Sciatic nerve (tissue), 2 donors: Measurements from ENCODE around the gene MSANTD1. TPM values are rescaled to one million over a fixed set of nuclear protein-coding genes. Genes with fewer than 3 reads are reported as not detected.

ENCODE experiments used
- ATAC-seq: fragments of 200-7000 bp; cut with Tn5 transposase; one replicate; pipeline ENCODE4 v1.9.1; 2020; ENCODE audit warnings: mild to moderate bottlenecking, moderate library complexity
- DNase-seq: peaks from one replicate; pipeline ENCODE4 v3.0.0-alpha.2; 2020; ENCODE audit warnings: low spot score
- intact Hi-C: fragments of 100-400 bp; cut with DNase I; formaldehyde crosslinking; loops from one replicate; pipeline ENCODE4 v1.14.2; 2022
- total RNA-seq: library from RNA; stranded (reverse); fragmentation: NEBNext Ultra II Directional; extraction: Animal tissue kit (Norgen Biotek cat#: 25700); gene quantifications from one replicate; pipeline ENCODE4 v1.2.1, GENCODE V29; 2021
- donor health status: DM: no; HTN: no; CAD: no.
- donor health status: DM: no; HTN: no; CAD: no.

The MSANTD1 gene
- total RNA-seq, 1 donor from 2014 or later = 1.8 TPM

DNA sequence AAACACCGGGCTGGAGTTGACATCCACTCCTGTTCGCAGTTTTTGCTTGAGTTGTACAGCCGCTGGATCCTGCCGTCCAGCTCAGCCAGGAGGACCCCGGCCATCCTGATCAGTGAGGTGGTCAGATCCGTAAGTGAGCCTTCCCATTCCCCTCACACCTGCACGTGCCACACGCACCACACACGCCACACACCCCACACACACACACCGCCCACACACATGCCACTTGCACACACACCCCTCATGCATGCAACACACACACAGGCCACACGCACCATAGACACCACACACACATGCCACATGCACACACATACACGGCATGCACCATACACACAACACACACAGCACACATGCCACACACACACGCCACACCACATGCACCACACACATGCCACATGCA lies 20.1 kb upstream of the MSANTD1 start:
- DNase-seq = no peak
- ATAC-seq = no peak
- intact Hi-C loops = no loop called here

DNA sequence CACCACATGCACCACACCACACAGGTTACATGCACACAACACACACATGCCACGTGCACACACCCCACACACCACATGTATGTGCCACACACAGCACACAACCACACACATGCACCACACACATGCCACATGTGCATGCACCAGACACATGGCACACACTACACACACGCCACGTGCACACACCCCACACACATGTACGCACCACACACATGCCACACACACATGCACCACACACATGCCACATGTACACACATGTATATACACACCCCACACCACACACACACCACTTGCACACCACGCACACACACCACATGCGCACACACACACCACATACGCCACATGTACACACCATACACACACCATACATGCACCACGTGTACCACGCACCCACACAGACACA lies 19.6 kb upstream of the MSANTD1 start:
- ATAC-seq (no peak), DNase-seq (no peak)
- intact Hi-C loops = no loop called here

DNA sequence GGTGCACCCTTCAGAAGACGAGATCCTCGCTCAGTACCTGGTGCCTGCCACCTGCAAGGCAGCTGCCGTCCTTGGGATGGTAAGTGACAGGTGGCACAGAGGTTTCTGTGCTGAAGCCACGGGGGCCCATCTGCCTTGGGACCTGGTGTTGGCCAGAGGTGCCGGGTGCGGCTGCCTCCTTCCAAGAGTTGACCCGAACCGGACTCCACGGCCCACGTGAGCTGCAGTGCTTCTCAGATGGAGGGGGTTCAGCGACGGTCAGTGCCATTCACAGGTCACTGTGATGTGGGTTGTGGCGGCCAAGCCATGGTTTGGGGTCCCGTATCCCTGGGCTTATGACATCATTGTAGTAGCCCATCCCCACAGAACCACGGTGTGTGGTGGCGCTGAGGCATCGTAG lies 19.0 kb upstream of the MSANTD1 start:
- DNase-seq (no peak), ATAC-seq (no peak)
- intact Hi-C loops = no loop called here

DNA sequence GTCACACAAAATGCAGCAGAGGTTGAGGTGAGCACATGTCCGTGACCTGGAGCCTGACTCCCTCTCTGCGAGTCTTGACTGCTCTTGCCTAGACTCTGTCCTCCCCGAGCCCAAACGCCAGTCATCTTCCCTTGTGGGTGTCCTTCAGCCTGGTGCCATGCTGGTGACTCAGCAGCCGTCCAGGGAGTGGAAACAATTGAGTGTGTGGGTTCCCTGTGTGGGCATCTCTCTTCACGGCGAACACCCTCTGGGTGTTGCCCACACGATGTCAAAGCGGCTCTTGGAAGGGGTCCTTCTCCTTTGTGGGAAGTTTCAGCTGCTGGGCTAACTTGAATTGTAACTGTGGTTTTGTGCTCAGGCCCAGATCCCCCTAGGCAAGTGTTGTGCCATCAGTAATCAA lies 17.5 kb upstream of the MSANTD1 start:
- DNase-seq (no peak), ATAC-seq (no peak)
- intact Hi-C loops = no loop called here

DNA sequence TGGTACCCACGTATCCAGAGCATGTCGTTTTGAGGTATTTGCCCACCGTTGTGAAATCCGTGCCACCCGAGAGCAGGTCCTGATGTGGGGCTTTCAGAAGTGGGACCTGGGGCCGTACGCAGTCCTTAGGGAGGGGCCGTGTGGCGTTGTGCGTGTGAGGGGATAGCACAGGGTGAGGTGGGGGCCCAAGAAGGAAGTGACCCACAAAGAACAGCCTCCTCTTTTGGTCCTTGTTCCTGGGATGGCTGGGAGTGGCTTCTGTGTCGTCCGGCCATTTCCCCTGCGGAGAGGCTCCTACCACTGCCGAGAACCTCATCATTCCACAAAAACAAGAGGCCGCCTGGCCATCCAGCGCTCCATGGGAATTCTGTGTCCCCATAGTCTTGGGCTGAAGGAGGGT lies 17.0 kb upstream of the MSANTD1 start:
- DNase-seq (no peak), ATAC-seq (no peak)
- intact Hi-C loops = no loop called here

DNA sequence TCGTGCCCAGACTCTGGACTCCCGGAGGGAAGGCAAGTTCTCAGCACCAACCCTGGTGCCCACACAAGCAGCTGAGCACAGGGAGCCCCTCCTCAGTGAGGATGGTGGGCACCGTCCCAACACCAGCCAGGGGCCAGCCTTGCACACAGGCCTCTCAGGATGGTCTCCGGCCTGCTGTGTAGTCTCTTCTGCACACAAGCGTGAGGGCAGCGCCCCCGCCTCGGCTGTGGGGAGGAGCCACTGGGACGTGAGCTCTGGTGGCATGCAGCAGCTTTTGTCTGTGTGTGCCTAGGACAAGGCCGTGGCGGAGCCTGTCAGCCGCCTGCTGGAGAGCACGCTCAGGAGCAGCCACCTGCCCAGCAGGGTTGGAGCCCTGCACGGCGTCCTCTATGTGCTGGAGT lies 16.1 kb upstream of the MSANTD1 start:
- DNase-seq (no peak), ATAC-seq (no peak)
- intact Hi-C loops = no loop called here

DNA sequence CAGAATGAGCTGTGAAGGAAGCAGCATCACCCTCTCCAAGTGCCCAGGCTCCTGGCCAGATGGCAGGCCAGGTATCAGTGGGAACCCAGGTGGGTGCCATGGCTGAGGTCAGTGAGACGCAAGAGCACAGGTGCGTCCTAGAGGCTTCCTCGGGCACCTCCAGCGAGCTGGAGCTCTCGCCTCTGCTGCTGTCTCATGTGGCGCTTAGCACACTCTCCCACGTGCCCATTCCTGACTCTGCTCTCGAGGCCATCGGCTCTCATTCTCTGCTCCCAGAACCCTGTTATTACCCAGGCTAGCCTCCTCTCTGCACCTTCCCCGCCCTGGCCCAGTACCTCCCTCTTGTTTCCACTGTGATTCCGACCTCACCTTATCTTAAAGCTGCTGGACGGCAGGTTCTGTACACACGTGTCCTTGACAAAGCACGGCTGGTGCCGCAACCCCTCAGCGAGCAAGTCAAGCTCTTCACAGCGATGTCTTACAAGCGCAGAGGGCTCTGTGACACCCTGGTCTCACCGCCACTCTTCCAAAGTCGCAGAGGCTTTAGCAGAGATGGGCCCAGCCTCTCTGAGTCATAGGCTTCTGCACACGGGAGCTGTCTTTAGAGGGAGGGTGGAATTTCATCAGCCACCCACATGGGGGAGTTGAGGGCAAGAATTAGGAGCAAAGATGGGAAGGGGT lies 15.4 kb upstream of the MSANTD1 start:
- no peak for ATAC-seq
- DNase-seq = no peak
- intact Hi-C loops = no loop called here

DNA sequence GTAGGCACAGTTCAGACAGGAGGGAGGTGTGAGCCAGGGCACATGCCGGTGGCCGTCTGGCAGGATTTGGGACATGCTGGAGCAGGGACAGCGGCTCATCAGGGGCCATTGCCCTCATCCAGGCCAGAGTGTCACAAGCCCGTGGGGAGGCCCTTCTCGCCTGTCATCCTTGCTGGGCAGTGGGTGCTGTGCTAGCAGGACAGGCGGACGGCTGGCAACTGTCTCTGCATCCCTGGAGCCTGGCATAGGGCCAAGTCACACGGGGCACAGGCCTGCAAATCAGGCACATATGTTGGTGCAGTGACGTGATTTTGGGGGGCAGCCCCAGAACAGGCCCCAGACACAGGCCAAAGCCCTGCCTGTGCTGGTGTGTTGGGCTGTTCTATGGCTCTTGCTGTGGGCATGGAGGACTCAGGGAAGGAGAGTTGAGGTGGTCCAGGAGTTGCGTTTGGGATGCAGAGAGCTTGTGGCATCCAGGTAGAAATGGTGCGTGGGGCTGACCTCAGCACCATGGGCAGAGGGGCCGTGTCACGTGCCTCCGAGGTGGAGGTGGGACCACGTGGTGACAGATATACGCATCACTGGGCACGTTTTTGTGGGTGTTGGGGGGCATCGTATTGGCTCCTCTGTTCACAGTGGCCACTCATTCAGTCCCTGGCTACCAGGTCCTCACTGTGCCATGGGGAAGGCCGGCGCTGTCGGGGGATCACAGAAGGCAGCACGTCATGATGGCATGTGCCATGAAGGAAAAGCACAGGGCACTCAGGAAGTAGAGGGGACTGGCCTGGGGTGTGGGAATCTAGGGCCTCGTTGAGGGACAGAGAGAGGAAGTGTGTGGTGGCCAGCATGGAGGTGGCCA lies 14.6 kb upstream of the MSANTD1 start:
- DNase-seq = no peak
- no peak for ATAC-seq
- intact Hi-C loops = no loop called here

DNA sequence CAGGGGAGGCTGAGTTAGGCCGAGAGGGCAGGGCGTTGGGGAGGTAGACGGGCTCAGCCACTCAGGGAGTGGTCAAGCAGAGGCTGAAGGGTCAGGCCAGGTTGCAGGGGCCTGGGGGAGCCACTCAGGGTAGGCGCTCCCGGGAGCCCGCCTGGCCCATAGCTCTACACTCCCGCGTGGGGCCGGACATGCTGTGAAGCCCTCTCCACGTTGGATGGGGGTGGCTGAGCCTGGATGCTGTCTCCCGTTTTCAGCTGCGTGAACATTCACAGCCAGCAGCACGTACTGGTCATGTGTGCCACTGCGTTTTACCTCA lies 14.0 kb upstream of the MSANTD1 start:
- intact Hi-C loops = no loop called here
- ATAC-seq (no peak), DNase-seq (no peak)

DNA sequence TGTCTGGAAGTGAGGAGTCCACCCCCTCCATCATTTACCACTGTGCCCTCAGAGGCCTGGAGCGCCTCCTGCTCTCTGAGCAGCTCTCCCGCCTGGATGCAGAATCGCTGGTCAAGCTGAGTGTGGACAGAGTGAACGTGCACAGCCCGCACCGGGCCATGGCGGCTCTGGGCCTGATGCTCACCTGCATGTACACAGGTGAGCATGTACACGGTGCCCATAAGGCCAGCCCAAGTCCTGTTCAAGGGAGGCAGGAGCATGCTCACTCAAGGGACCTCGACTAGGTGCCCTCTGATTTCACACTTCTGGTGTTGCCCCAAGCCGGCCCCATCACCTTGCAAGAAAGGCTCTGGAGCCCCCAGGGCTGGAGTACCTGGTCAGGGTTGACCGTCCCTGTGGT lies 13.4 kb upstream of the MSANTD1 start:
- intact Hi-C loops = no loop called here
- DNase-seq (no peak), ATAC-seq (no peak)

DNA sequence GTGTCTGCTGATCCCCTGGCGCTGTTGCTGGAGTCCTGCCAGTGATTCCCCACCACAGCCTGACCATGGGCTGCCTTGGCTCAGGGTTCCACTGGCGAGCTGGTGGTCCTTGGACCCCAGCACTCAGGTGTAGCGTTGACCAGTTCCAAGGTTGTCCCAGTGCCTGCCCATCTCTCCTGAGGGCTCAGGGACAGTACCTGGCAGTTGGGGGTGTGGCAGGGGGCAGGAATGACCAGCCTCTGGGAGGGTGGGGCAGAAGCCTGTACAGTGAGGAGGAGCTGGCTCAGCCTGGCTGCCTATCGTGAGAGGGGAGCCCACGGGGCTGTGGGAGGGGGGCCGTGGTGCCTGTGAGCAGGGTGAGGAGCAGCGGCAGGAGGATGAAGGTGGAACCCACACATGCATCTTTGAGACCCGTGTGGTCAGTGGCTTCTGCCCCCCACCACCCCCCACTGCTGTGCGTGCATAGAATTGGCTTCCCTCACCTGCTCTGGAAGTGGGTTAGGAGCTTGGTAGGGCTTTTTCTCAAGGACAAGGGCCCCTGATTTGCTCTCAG lies 12.6 kb upstream of the MSANTD1 start:
- intact Hi-C loops = no loop called here
- ATAC-seq = no peak
- no peak for DNase-seq

DNA sequence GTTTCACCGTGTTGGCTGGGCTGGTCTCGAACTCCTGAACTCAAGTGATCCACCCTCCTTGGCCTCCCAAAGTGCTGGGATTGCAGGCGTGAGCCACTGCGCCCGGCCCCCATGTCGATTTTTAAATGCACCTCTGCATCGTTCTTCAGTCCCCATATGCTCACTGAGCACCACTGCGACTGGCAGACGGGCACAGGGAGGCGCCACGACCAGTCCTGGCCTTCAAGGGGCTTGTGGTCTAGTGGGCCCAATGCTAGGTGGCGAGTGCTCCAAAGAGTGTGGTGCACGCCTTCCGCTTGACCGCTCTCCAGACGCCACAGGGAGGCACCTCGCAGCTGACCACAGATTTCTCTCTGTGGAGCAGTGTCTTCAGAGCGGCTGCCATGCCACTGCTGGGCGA lies 11.7 kb upstream of the MSANTD1 start:
- intact Hi-C loops = no loop called here
- no peak for ATAC-seq

DNA sequence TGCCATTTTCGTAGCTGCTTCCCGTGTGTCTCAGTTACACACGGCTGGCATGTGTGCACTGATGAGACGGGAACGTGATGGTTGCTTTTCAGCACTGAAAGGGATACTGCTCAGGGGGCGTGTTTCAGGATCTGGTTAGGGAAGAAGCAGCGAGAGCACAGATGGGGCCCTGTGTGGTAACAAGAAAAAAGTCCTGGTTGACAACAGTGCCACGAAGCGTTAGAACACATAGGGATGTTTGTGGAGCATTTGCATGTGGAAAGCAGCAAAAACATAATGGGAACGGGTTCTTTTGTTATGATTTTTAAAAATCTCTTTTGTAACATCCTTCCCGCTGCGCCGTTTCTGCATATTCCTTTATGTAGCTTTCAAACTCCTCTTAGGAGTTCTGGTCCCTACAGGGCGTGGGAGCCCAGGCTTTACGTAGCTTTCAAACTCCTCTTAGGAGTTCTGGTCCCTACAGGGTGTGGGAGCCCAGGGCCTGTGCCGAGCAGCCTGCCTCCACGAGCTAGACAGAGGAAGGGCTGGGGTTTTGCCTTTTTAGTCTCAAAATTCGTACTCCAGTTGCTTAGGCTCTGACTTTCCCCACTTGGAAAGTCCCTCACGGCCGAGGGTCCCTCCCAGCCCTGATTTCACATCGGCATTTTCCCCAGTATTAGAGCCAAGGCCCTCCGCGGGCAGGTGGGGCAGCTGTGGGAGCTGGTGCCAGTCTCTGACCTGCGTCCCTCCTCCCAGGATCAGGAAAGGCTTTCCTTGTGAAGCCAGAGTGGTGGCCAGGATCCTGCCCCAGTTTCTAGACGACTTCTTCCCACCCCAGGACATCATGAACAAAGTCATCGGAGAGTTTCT lies 11.0 kb upstream of the MSANTD1 start:
- intact Hi-C loops = no loop called here
- ATAC-seq (no peak), DNase-seq (no peak)

More for the DNA sequence above, 11.7 kb upstream of the MSANTD1 start:
- DNase-seq = no peak

DNA sequence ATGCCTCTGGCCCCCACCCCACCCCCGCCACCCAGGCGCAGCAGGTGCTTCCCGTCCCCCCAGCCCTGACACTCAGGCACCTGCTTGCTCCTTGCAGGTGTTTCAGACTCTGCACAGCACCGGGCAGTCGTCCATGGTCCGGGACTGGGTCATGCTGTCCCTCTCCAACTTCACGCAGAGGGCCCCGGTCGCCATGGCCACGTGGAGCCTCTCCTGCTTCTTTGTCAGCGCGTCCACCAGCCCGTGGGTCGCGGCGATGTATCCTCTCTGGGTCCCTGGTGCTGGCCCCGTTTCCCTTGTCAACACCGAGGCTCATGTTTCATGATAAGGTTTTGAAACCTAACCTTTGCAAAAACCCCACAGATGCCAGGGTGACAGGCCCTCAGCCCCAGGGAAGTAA lies 10.2 kb upstream of the MSANTD1 start:
- ATAC-seq (no peak), DNase-seq (no peak)
- intact Hi-C loops = no loop called here

DNA sequence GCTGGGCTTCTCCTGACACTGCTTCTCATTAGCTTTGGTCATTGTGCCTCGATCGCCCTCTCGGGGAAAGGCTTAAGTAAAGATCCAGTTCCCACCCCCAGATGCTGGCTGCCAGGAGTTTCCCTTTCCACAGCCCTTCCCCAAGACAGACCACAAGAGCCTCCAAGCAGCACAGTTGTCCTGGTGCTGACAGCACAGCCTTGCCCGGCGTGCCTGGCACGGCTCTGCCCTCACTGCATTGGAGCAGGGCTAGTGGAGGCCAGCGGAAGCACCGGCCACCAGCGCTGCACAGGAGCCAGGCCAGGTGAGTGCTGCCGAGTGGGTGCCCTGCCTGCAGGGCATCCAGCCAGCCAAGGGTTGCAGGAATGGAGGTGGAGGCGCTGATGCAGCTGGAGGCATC lies 9.7 kb upstream of the MSANTD1 start:
- no peak for ATAC-seq
- intact Hi-C loops = no loop called here
- DNase-seq = no peak

DNA sequence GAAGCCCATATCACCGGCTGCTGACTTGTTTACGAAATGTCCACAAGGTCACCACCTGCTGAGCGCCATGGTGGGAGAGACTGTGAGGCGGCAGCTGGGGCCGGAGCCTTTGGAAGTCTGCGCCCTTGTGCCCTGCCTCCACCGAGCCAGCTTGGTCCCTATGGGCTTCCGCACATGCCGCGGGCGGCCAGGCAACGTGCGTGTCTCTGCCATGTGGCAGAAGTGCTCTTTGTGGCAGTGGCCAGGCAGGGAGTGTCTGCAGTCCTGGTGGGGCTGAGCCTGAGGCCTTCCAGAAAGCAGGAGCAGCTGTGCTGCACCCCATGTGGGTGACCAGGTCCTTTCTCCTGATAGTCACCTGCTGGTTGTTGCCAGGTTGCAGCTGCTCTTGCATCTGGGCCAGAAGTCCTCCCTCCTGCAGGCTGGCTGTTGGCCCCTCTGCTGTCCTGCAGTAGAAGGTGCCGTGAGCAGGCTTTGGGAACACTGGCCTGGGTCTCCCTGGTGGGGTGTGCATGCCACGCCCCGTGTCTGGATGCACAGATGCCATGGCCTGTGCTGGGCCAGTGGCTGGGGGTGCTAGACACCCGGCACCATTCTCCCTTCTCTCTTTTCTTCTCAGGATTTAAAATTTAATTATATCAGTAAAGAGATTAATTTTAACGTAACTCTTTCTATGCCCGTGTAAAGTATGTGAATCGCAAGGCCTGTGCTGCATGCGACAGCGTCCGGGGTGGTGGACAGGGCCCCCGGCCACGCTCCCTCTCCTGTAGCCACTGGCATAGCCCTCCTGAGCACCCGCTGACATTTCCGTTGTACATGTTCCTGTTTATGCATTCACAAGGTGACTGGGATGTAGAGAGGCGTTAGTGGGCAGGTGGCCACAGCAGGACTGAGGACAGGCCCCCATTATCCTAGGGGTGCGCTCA lies 8.7 kb upstream of the MSANTD1 start:
- ATAC-seq (no peak), DNase-seq (no peak)
- intact Hi-C loops = no loop called here

DNA sequence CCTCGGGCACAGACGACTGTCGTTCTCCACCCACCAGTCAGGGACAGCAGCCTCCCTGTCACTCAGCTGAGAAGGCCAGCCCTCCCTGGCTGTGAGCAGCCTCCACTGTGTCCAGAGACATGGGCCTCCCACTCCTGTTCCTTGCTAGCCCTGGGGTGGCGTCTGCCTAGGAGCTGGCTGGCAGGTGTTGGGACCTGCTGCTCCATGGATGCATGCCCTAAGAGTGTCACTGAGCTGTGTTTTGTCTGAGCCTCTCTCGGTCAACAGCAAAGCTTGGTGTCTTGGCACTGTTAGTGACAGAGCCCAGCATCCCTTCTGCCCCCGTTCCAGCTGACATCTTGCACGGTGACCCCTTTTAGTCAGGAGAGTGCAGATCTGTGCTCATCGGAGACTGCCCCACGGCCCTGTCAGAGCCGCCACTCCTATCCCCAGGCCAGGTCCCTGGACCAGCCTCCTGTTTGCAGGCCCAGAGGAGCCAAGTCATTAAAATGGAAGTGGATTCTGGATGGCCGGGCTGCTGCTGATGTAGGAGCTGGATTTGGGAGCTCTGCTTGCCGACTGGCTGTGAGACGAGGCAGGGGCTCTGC lies 7.9 kb upstream of the MSANTD1 start:
- intact Hi-C loops = no loop called here
- ATAC-seq (no peak), DNase-seq (no peak)

DNA sequence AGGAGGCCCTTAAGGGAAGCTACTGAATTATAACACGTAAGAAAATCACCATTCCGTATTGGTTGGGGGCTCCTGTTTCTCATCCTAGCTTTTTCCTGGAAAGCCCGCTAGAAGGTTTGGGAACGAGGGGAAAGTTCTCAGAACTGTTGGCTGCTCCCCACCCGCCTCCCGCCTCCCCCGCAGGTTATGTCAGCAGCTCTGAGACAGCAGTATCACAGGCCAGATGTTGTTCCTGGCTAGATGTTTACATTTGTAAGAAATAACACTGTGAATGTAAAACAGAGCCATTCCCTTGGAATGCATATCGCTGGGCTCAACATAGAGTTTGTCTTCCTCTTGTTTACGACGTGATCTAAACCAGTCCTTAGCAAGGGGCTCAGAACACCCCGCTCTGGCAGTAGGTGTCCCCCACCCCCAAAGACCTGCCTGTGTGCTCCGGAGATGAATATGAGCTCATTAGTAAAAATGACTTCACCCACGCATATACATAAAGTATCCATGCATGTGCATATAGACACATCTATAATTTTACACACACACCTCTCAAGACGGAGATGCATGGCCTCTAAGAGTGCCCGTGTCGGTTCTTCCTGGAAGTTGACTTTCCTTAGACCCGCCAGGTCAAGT lies 6.9 kb upstream of the MSANTD1 start:
- ATAC-seq (peak; percentile 38), DNase-seq (no peak)
- intact Hi-C loops = no loop called here
